ENCODE data around the gene C1orf116.
"Not testable (repeated sequence)": the region's sequence is repeated elsewhere in the genome, so short reads cannot be mapped to it uniquely, and the experiment has no call there.

The C1orf116 gene

DNA sequence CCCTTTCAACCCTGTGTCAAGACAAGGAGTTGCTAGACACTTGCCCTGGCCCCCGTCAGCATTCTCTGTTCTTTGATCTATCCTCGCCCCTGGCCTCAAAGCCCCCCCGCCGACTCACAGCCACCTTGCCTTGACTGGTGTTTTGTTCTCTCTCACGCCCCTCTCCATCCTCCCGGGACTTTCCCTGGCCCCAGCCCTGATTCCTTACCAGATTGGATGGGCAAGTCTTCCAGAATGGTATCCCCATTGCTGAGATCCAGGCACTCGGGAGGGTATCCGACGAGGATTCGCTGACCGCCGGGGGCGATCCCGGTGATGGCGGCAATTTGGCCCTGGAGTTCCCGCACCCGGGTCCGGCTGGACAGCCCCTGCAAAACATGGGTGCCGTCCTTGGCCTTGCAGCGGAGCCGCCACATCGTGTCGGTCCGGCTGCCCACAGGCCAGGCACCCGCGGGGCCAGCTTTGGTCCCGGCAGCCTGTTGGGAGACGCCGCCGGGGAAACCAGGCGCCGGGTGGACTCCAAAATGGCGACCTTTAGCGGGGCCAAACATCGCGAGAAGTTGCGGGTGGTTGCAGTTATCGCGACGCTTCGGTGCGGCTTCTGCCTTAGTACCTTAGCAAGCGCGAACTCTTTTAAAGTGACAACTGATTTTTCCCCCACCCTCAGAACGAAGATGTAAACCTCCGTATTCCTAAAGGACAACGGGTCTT, 18.1 kb upstream of the C1orf116 start:
- Histone ChIP-seq H3K36me3 (no peaks in the 10 kb centered on the region), H3K9me3 (peaks cover 33% of the 10 kb centered on the region)
- TF ChIP-seq Cebpa-rat (IDR thresholded peaks at IDR 0.05) = no peak

DNA sequence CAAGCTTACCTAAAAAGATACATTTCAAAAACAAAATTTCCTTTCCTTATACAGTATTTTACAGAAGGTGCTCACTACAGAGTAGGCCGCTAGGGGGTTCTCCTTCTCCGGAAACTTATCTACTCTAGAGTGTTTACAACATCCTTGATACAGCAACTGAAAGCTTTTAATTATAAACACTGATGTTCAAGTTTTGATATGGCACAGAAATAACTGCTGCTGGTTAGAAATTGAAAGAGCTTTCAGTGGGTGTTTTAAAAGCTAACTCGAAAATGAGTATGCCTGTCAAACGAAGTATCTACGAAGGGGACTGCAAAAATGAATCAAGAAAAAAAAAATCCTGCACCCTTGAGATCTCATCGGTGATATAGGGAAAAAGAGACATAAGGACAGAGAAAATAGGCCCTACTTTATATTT, 17.4 kb upstream of the C1orf116 start:
- Histone ChIP-seq H3K4me3 (no peak overlapping the region), H4K20me1 (no peaks in the 10 kb centered on the region), H3K9me3 (peaks cover 33% of the 10 kb centered on the region), H3K4me1 (no peaks in the 10 kb centered on the region), H3K27ac (no peak overlapping the region), H3K4me2 (no peak overlapping the region), H3K9ac (no peak overlapping the region), H3K36me3 (no peaks in the 10 kb centered on the region), H3K27me3 (peaks cover 16% of the 10 kb centered on the region)
- no peak for TF ChIP-seq Cebpa-rat (IDR thresholded peaks at IDR 0.05)

More for the DNA sequence above, 18.1 kb upstream of the C1orf116 start:
- no peaks in the 10 kb centered on the region for H4K20me1 ChIP-seq
- no peak overlapping the region for H3K9ac ChIP-seq
- H3K27me3 ChIP-seq = peaks cover 16% of the 10 kb centered on the region
- H3K4me2 ChIP-seq = no peak overlapping the region
- H3K4me1 ChIP-seq = no peaks in the 10 kb centered on the region
- H3K27ac ChIP-seq = no peak overlapping the region
- no peak overlapping the region for H3K4me3 ChIP-seq

- Histone ChIP-seq H3K4me1 (no peaks in the 10 kb centered on the region), H3K27ac (no peak overlapping the region)
Measured at GRCh38 chr1:207049514-207049913, 17.0 kb upstream of the C1orf116 start.

DNA sequence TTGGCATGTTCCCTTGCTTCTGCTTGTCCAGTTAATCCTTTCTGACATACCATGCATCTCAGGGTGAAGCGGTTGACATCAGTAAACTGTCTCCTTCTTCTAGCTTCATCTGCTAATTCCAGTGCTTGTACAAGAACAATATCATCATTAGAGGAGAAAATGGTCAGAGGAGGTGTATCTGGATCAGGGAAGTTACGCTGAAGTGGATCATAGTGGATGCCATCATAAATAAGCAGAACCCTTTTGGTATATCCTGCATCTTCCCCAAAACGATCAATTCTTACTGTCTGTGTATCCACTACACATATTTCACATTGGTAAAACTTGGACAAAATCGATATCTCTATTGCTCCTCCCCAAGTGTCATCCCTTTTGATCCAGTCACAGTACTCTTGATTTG, 16.5 kb upstream of the C1orf116 start:
- no peaks in the 10 kb centered on the region for H3K4me1 ChIP-seq
- no peak overlapping the region for H3K27ac ChIP-seq
- H4K20me1 ChIP-seq = no peaks in the 10 kb centered on the region
- H3K27me3 ChIP-seq = peaks cover 16% of the 10 kb centered on the region
- no peak overlapping the region for H3K4me2 ChIP-seq
- no peak overlapping the region for H3K4me3 ChIP-seq
- no peak for TF ChIP-seq Cebpa-rat (IDR thresholded peaks at IDR 0.05)
- no peak overlapping the region for H3K9ac ChIP-seq
- H3K9me3 ChIP-seq = peaks cover 33% of the 10 kb centered on the region
- no peaks in the 10 kb centered on the region for H3K36me3 ChIP-seq

More at GRCh38 chr1:207049514-207049913, 17.0 kb upstream of the C1orf116 start:
- Histone ChIP-seq H3K4me3 (no peak overlapping the region), H3K27me3 (peaks cover 16% of the 10 kb centered on the region), H3K9ac (no peak overlapping the region), H4K20me1 (no peaks in the 10 kb centered on the region), H3K4me2 (no peak overlapping the region), H3K36me3 (no peaks in the 10 kb centered on the region), H3K9me3 (peaks cover 33% of the 10 kb centered on the region)
- no peak for TF ChIP-seq Cebpa-rat (IDR thresholded peaks at IDR 0.05)

GRCh38 chr1:207048041-207048440, 15.5 kb upstream of the C1orf116 start:
- Histone ChIP-seq H4K20me1 (no peaks in the 10 kb centered on the region), H3K9ac (no peak overlapping the region), H3K27ac (no peak overlapping the region), H3K4me3 (no peak overlapping the region), H3K36me3 (no peaks in the 10 kb centered on the region), H3K9me3 (peaks cover 27% of the 10 kb centered on the region), H3K4me2 (no peak overlapping the region), H3K4me1 (no peaks in the 10 kb centered on the region), H3K27me3 (peaks cover 14% of the 10 kb centered on the region)
- TF ChIP-seq Cebpa-rat (IDR thresholded peaks at IDR 0.05) = no peak

DNA sequence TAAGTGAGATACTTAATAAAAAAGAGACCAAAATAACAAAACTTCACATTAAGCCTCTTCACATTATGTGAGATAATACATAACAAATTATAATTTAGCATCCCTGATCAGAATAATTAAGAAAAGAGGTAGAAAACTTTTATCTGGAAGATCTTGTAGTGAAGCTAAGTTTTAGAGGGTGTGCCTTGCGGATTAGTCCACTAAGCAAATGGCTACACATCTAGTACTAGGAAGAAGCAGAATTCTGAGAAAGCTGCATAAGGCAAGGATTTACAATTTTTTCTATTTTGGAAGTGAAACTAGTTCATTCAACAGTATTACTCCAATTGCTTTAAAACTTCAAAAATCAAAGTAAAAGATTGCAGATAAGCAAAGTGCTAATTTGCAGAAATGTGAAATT, 14.9 kb upstream of the C1orf116 start:
- Histone ChIP-seq H3K27ac (no peak overlapping the region), H3K4me2 (no peak overlapping the region), H3K9me3 (peaks cover 21% of the 10 kb centered on the region), H3K27me3 (peaks cover 11% of the 10 kb centered on the region), H3K4me1 (no peaks in the 10 kb centered on the region), H3K36me3 (no peaks in the 10 kb centered on the region), H4K20me1 (no peaks in the 10 kb centered on the region), H3K9ac (no peak overlapping the region), H3K4me3 (no peak overlapping the region)
- no peak for TF ChIP-seq Cebpa-rat (IDR thresholded peaks at IDR 0.05)

DNA sequence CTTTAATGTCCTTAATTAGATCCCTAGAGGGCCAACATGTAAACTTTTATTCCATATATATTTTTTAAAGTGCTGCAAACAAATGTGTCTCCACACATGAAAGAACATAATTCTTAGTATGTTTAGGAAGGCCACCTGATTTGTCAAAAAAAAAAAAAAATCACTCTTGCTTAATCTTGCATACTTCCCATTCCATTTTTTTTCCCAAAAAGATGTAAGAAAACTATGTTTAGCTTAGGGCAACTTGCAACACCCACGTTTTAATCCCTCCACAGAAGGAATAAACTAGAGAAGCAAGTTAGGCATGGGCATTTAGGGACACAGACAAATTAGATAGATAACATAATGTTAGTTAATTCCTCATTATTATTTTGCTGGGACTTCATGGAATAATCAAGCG, 12.9 kb upstream of the C1orf116 start:
- Histone ChIP-seq H3K4me2 (no peak overlapping the region), H3K9ac (no peak overlapping the region), H3K27ac (no peak overlapping the region), H3K36me3 (no peaks in the 10 kb centered on the region), H3K27me3 (peaks cover 2% of the 10 kb centered on the region; the same call in 1 of the 2 replicates), H3K4me3 (no peak overlapping the region), H3K4me1 (no peaks in the 10 kb centered on the region), H3K9me3 (peaks cover 3% of the 10 kb centered on the region), H4K20me1 (no peaks in the 10 kb centered on the region)
- no peak for TF ChIP-seq Cebpa-rat (IDR thresholded peaks at IDR 0.05)

DNA sequence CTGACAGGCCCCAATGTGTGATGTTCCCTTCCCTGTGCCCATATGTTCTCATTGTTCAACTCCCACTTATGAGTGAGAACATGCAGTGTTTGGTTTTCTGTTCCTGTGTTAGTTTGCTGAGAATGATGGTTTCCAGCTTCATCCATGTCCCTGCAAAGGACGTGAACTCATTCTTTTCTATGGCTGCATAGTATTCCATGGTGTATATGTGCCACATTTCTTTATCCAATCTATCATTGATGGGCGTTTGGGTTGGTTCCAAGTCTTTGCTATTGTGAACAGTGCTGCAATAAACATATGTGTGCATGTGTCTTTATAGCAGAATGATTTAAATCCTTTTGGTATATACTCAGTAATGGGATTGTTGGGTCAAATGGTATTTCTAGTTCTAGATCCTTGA, 8.8 kb upstream of the C1orf116 start:
- H4K20me1 ChIP-seq, H3K4me3 ChIP-seq, H3K9ac ChIP-seq, H3K27me3 ChIP-seq, H3K36me3 ChIP-seq, H3K27ac ChIP-seq, H3K9me3 ChIP-seq, H3K4me2 ChIP-seq, H3K4me1 ChIP-seq: not testable (repeated sequence)

GRCh38 chr1:207040181-207040533, 7.6 kb upstream of the C1orf116 start:
- no peak overlapping the region for H3K27ac ChIP-seq
- no peak overlapping the region for H3K4me3 ChIP-seq
- TF ChIP-seq Cebpa-rat (IDR thresholded peaks at IDR 0.05) = no peak
- H3K27me3 ChIP-seq = no peaks in the 10 kb centered on the region
- no peaks in the 10 kb centered on the region for H4K20me1 ChIP-seq
- no peaks in the 10 kb centered on the region for H3K4me1 ChIP-seq
- H3K4me2 ChIP-seq = no peak overlapping the region
- no peaks in the 10 kb centered on the region for H3K9me3 ChIP-seq
- no peak overlapping the region for H3K9ac ChIP-seq
- H3K36me3 ChIP-seq = no peaks in the 10 kb centered on the region

GRCh38 chr1:207039380-207040180, 7.0 kb upstream of the C1orf116 start:
- no peak overlapping the region for H3K4me2 ChIP-seq
- H3K4me1 ChIP-seq = no peaks in the 10 kb centered on the region
- H3K9me3 ChIP-seq = no peaks in the 10 kb centered on the region
- no peaks in the 10 kb centered on the region for H4K20me1 ChIP-seq
- H3K4me3 ChIP-seq = no peak overlapping the region
- no peak for TF ChIP-seq Cebpa-rat (IDR thresholded peaks at IDR 0.05)
- no peaks in the 10 kb centered on the region for H3K27me3 ChIP-seq
- H3K27ac ChIP-seq = no peak overlapping the region
- no peaks in the 10 kb centered on the region for H3K36me3 ChIP-seq
- no peak overlapping the region for H3K9ac ChIP-seq

Measured in BLaER1 (cell line).